GM12873 (cell line): Measurements from ENCODE around the gene GPR141.

Experiments
- TF ChIP-seq, protein P1 (sequence below): IDR thresholded peaks from 2 replicates; pipeline ENCODE4 v1.5.1; 2012; ENCODE audit warnings: low read depth, mild to moderate bottlenecking, moderate library complexity, low read length, control low read depth; ENCODE audit not compliant: insufficient read depth; ENCODE audit errors: missing control alignments

The GPR141 gene, protein sequence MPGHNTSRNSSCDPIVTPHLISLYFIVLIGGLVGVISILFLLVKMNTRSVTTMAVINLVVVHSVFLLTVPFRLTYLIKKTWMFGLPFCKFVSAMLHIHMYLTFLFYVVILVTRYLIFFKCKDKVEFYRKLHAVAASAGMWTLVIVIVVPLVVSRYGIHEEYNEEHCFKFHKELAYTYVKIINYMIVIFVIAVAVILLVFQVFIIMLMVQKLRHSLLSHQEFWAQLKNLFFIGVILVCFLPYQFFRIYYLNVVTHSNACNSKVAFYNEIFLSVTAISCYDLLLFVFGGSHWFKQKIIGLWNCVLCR

GRCh38 chr7:37683246-37684120 is at the start of gene GPR141:
TSS of gene GPR141 (plus strand) at chr7:37683766. CDS start at chr7:37740394, 56,628 bp downstream.
- TF ChIP-seq, protein P1, sequence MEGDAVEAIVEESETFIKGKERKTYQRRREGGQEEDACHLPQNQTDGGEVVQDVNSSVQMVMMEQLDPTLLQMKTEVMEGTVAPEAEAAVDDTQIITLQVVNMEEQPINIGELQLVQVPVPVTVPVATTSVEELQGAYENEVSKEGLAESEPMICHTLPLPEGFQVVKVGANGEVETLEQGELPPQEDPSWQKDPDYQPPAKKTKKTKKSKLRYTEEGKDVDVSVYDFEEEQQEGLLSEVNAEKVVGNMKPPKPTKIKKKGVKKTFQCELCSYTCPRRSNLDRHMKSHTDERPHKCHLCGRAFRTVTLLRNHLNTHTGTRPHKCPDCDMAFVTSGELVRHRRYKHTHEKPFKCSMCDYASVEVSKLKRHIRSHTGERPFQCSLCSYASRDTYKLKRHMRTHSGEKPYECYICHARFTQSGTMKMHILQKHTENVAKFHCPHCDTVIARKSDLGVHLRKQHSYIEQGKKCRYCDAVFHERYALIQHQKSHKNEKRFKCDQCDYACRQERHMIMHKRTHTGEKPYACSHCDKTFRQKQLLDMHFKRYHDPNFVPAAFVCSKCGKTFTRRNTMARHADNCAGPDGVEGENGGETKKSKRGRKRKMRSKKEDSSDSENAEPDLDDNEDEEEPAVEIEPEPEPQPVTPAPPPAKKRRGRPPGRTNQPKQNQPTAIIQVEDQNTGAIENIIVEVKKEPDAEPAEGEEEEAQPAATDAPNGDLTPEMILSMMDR, result no peak

- TF ChIP-seq, protein P1, result no peak
These were observed 48.2 kb upstream of the GPR141 start for GRCh38 chr7:37635346-37635745.

DNA sequence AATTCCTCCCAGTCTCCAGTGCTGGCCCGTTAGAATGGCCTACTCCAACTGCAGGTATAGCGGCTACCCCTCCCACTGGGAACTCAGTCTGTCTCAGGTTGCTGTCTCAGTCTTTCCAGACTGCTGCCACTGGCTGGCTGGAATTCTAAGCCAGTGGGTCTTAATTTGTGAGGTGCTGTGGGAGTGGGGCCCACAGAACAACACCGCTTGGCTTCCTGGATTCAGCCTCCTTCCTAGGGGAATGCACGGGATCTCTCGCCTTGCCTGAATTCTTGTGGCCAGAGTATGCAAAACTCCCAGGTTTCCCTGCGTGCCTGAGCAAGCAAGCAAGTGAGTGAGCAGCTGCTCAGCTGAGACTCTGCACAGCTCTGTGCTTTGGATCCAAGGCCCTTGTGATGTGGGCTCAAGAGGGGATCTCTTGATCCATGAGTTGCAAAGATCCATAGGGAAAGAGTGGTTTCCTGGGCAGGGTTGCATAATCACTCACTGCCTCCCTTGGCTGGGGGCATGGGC is 41.5 kb upstream of the GPR141 start:
- TF ChIP-seq, protein P1, result no peak

GRCh38 chr7:37643876-37644275 is 39.7 kb upstream of the GPR141 start:
- TF ChIP-seq, protein P1, result no peak

DNA sequence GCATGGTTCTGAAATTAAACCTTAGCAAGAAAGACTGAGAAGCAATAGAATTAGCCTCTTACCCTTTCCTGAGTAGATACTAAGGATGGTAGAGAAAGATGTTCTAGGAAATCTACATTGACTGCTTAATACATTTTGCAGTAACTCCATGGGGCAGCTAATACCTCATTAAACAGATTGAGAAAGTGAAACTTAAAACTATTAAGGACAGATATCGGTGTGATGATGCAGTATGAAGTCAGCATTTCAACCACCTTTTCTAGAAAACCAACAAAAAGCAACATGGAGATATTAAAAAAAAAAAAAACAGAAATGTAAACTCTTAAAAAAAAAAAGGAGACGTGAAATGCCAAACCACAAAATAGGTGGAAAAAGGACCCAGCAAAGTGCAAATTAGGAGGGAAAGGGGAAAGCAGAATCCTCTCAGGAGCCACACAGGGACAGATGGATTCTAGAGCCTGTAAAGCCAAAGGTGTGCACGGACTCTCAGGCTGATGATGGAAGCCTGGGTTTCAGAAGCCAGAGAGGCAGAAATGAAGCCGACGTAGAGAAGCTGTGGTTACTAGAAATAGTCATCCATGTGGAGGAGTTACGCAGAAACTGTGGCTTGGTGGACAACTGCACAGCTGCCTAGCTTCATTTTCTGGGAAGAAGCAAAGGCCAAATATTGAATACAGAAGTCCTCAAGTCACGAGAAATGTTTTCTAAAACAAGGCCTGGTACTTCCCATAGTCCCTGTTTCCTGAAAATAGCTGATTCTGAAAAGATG is 38.1 kb upstream of the GPR141 start:
- TF ChIP-seq, protein P1, result no peak

DNA sequence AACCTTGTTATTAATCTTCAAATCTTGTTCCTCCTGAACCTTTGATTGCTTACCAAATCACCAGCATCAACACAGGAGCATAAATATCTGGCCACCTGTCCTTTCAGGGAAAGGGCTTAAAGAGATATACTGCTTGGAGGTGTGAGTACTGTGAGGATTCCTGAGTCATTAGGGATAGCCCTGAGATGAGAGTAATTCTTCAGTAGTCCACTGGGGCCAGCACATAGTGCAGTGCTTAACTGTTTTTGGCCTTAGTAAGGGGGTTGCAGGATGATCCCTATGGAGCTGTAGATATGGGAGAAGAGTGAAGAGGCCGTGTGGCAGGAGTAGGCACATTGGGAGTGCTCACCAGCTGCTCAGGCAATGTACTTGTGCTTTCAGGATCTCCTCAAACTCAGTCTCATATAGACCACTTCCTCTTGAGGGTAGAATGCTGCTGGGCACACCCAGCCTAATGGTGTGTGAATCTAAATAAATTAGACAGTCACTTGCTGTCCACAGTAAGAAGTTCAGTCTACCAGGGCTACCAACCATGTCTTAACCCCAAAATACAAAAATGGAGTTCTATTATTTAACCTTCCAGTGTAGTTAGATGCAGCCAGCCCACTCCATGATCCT is 26.5 kb upstream of the GPR141 start:
- TF ChIP-seq, protein P1, result peak; percentile 23

DNA sequence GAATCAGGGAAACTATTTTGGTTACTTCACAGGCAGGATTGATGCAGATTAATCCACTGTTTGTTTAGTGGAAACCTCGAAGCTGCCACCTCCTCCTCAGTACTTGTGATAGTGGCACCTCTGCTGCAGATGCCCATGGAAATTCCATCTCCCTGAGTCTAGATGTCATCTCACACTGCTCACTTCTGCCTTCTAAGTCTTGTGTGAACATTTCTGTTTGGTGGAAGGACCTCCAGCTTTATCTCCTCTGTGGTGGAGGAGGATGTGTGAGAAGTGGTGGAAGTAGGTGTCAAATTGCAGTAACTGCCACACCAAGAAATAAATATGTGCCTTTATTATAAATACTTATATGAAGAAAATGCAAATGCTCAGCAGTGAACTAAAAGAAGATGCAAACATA is 25.8 kb upstream of the GPR141 start:
- TF ChIP-seq, protein P1, result no peak
